ENCODE results near the gene IFT74. TPM values are rescaled to one million over a fixed set of nuclear protein-coding genes. Genes with fewer than 3 reads are reported as not detected.
"Not testable (repeated sequence)": the region's sequence is repeated elsewhere in the genome, so short reads cannot be mapped to it uniquely, and the experiment has no call there.

Gene IFT74
- total RNA-seq, 8 experiments from 2014 or later: 13.9 to 28.8 (median 17.0) TPM

GRCh38 chr9:27093384-27094067 lies 137.3 kb downstream of the IFT74 start:
- H3K4me3 ChIP-seq; H3K27ac ChIP-seq; in situ Hi-C loops (cut with MboI; ENCODE audit: low pct_unique_long_range_greater_than_20kb in 2 of 9, low sequenced_read_pairs in 9 of 9, unreplicated experiment in 9 of 9); ATAC-seq (replicated peaks in 6 of 8); H3K4me1 ChIP-seq (replicated peaks in 1 of 2): not testable (repeated sequence)
- WGBS, 10 experiments: 60 to 100% (median 96%) methylated on average over 1 to 13 of the region's 17 CpGs; no CpG with 5 or more reads in 2 of the 10 experiments

GRCh38 chr9:27094640-27095298 lies 138.6 kb downstream of the IFT74 start:
- ATAC-seq (replicated peaks in 6 of 8): peak in 5 of 8 experiments; percentile 19 to 97 (median 77)

GRCh38 chr9:27107241-27107640 lies 151.0 kb downstream of the IFT74 start:
- in situ Hi-C loops (cut with MboI; ENCODE audit: low pct_unique_long_range_greater_than_20kb in 2 of 9, low sequenced_read_pairs in 9 of 9, unreplicated experiment in 9 of 9): no loop called here

More at GRCh38 chr9:27094640-27095298, 138.6 kb downstream of the IFT74 start:
- no peak overlapping the region for H3K4me3 ChIP-seq
- 0 to 80% (median 48%) methylated on average over 1 to 3 of the region's 3 CpGs; no CpG with 5 or more reads in 1 of the 10 experiments for WGBS, 10 experiments
- H3K27ac ChIP-seq: no peak overlapping the region
- no peaks in the 10 kb centered on the region for H3K4me1 ChIP-seq (replicated peaks in 1 of 2)
- in situ Hi-C loops (cut with MboI; ENCODE audit: low pct_unique_long_range_greater_than_20kb in 2 of 9, low sequenced_read_pairs in 9 of 9, unreplicated experiment in 9 of 9): no loop called here

GRCh38 chr9:27108981-27109541 lies 152.8 kb downstream of the IFT74 start, which contains the start of gene TEK:
Gene TEK, plus strand, starts transcription at chr9:27109225. Its CDS starts 366 bp downstream, at chr9:27109591.
- in situ Hi-C loops (cut with MboI; ENCODE audit: low pct_unique_long_range_greater_than_20kb in 2 of 9, low sequenced_read_pairs in 9 of 9, unreplicated experiment in 9 of 9): no loop called here
- no peaks in the 10 kb centered on the region for H3K4me1 ChIP-seq (replicated peaks in 1 of 2)
- H3K4me3 ChIP-seq: no peak within 1 kb of the TSS
- WGBS, 10 experiments: 0 to 100% (median 22%) methylated on average over 1 to 8 of the region's 9 CpGs; no CpG with 5 or more reads in 1 of the 10 experiments
- peak in 2 of 8 experiments; percentile 39 to 59 for ATAC-seq (replicated peaks in 6 of 8)
- H3K27ac ChIP-seq: no peak within 1 kb of the TSS

More at GRCh38 chr9:27107241-27107640, 151.0 kb downstream of the IFT74 start:
- no peak overlapping the region for H3K27ac ChIP-seq
- no peak overlapping the region for H3K4me3 ChIP-seq
- WGBS, 10 experiments: 60 to 100% (median 94%) methylated on average over 1 to 2 of the region's 2 CpGs; no CpG with 5 or more reads in 1 of the 10 experiments
- H3K4me1 ChIP-seq (replicated peaks in 1 of 2): no peaks in the 10 kb centered on the region
- ATAC-seq (replicated peaks in 6 of 8): no peak

- Histone ChIP-seq H3K27ac (no peak overlapping the region), H3K4me1 (replicated peaks in 1 of 2) (no peaks in the 10 kb centered on the region), H3K4me3 (no peak overlapping the region)
- no peak for ATAC-seq (replicated peaks in 6 of 8)
- in situ Hi-C loops (cut with MboI; ENCODE audit: low pct_unique_long_range_greater_than_20kb in 2 of 9, low sequenced_read_pairs in 9 of 9, unreplicated experiment in 9 of 9): no loop called here
- WGBS, 10 experiments: 57 to 90% (median 80%) methylated on average over 1 to 2 of the region's 2 CpGs
Observed at GRCh38 chr9:27109621-27110020, 153.4 kb downstream of the IFT74 start.

- no peak overlapping the region for H3K4me3 ChIP-seq
- no peak for ATAC-seq (replicated peaks in 6 of 8)
- WGBS, 10 experiments: 0 to 96% (median 65%) methylated on average over 1 to 4 of the region's 4 CpGs
- in situ Hi-C loops (cut with MboI; ENCODE audit: low pct_unique_long_range_greater_than_20kb in 2 of 9, low sequenced_read_pairs in 9 of 9, unreplicated experiment in 9 of 9): no loop called here
- H3K4me1 ChIP-seq (replicated peaks in 1 of 2): no peaks in the 10 kb centered on the region
- H3K27ac ChIP-seq: no peak overlapping the region
Observed at GRCh38 chr9:27110181-27110580, 154.0 kb downstream of the IFT74 start.

- H3K4me3 ChIP-seq: no peak overlapping the region
- ATAC-seq (replicated peaks in 6 of 8): peak in 2 of 8 experiments; percentile 33 to 76
- H3K4me1 ChIP-seq (replicated peaks in 1 of 2): no peaks in the 10 kb centered on the region
- 0 to 100% (median 46%) methylated on average over 1 to 2 of the region's 2 CpGs; no CpG with 5 or more reads in 2 of the 10 experiments for WGBS, 10 experiments
- in situ Hi-C loops (cut with MboI; ENCODE audit: low pct_unique_long_range_greater_than_20kb in 2 of 9, low sequenced_read_pairs in 9 of 9, unreplicated experiment in 9 of 9): no loop called here
- no peak overlapping the region for H3K27ac ChIP-seq
Observed at GRCh38 chr9:27112235-27112634, 156.0 kb downstream of the IFT74 start.

Other genes starting within 250 kb of the IFT74 start
- 10 to 100 TPM; 11.5 to 38.6 (median 19.0) TPM for gene CAAP1, start 63.6 kb upstream of the IFT74 start, total RNA-seq
- 10 to 100 TPM; 34.4 to 49.8 (median 38.5) TPM for gene PLAA, start 9.2 kb upstream of the IFT74 start, total RNA-seq
- gene LRRC19, start 49.3 kb downstream of the IFT74 start, total RNA-seq: 1 to 10 TPM in 2 of 8 experiments, under 1 TPM in 6; 0.27 to 3.2 (median 0.39) TPM
- gene TEK, start 152.8 kb downstream of the IFT74 start, total RNA-seq: 1 to 10 TPM in 1 of 8 experiments, under 1 TPM in 7; 0.05 to 2.1 (median 0.10) TPM